K562 (cell line): ENCODE measurements around the gene GPR4. TPM values are rescaled to one million over a fixed set of nuclear protein-coding genes. Genes with fewer than 3 reads are reported as not detected.
A peak's percentile ranks its signal among the peaks of the same experiment; 100 is the strongest.

ENCODE experiments used
- CCNT2 ChIP-seq: IDR thresholded peaks from 2 replicates; pipeline ENCODE4 v1.6.1; 2011; ENCODE audit warnings: borderline replicate concordance, low read depth, mild to moderate bottlenecking, moderate library complexity, mixed read lengths, low read length; ENCODE audit not compliant: insufficient read length; ENCODE audit errors: extremely low read depth
- CHD7 ChIP-seq: fragments of 200-600 bp; sonication (generic); IDR thresholded peaks from one replicate; pipeline ENCODE4 v1.6.1; 2012; ENCODE audit warnings: mild to moderate bottlenecking, low read depth, low read length, inconsistent platforms
- CXXC5 ChIP-seq: fragments of 250-450 bp; sonication (Bioruptor Pico); IDR thresholded peaks from 2 replicates; pipeline ENCODE4 v1.8.0; 2022; ENCODE audit warnings: inconsistent platforms, mild to moderate bottlenecking, moderate library complexity
- FOXM1 ChIP-seq, 2 experiments: fragments of 450-650 bp in 1 of 2; sonication (generic) in 1 of 2; formaldehyde crosslinking in 1 of 2; IDR thresholded peaks; 2 replicates each; pipeline versions ENCODE4 v1.6.1 to v1.9.0; 2017 to 2022; ENCODE audit warnings: low read depth in 2 of 2, mild to moderate bottlenecking in 2 of 2, missing genetic modification reagents in 1 of 2, moderate library complexity in 1 of 2
- HDAC3 ChIP-seq: fragments of 450-650 bp; IDR thresholded peaks from 2 replicates; pipeline ENCODE4 v1.6.1; 2018; ENCODE audit warnings: borderline replicate concordance, mild to moderate bottlenecking, moderate library complexity; ENCODE audit not compliant: partially characterized antibody
- JUNB ChIP-seq: fragments of 450-650 bp; formaldehyde crosslinking; conservative IDR thresholded peaks from 2 replicates; pipeline ENCODE4 v1.4.0; 2020; ENCODE audit warnings: mild to moderate bottlenecking
- KAT8 ChIP-seq: fragments of 450-650 bp; IDR thresholded peaks from 2 replicates; pipeline ENCODE4 v1.6.1; 2016; ENCODE audit warnings: low read depth, mild to moderate bottlenecking
- MAZ ChIP-seq, 2 experiments: fragments of 450-650 bp in 1 of 2; sonication (generic) in 1 of 2; formaldehyde crosslinking; IDR thresholded peaks in 1 of 2; conservative IDR thresholded peaks in 1 of 2; 2 replicates each; pipeline versions ENCODE4 v1.4.0 to v1.5.0; 2020; ENCODE audit warnings: mild to moderate bottlenecking in 1 of 2, missing genetic modification reagents in 1 of 2
- NR3C1 ChIP-seq: sonication (generic); formaldehyde crosslinking; IDR thresholded peaks from 2 replicates; pipeline ENCODE4 v1.8.1; 2022; ENCODE audit warnings: missing genetic modification reagents
- RFX1 ChIP-seq: fragments of 450-650 bp; IDR thresholded peaks from 2 replicates; pipeline ENCODE4 v1.6.1; 2016; ENCODE audit warnings: mild to moderate bottlenecking, moderate library complexity
- SRSF7 ChIP-seq: fragments of 200-400 bp; formaldehyde crosslinking; optimal IDR thresholded peaks from 2 replicates; pipeline ENCODE3; 2017; ENCODE audit warnings: mild to moderate bottlenecking, low read depth, low read length
- TCF7 ChIP-seq: sonication (generic); IDR thresholded peaks from 2 replicates; pipeline ENCODE4 v1.6.1; 2016; ENCODE audit warnings: antibody characterized with exemption, borderline replicate concordance
- ZBTB9 ChIP-seq: fragments of 450-650 bp; formaldehyde crosslinking; IDR thresholded peaks from 2 replicates; pipeline ENCODE4 v1.4.0; 2020; ENCODE audit warnings: mild to moderate bottlenecking, moderate library complexity
- ZNF444 ChIP-seq: fragments of 250-450 bp; sonication (Bioruptor Pico); IDR thresholded peaks from 2 replicates; pipeline ENCODE4 v1.4.0; 2020; ENCODE audit warnings: mild to moderate bottlenecking, moderate library complexity
- polyA plus RNA-seq, 8 experiments: library from polyadenylated mRNA; depleted of rRNA in 4 of 8; stranded (reverse) in 5 of 8; unstranded in 3 of 8; fragments of >200 nt; fragmentation: Nextera tagmentation in 2 of 8; fragmentation: Illumina TruSeq in 1 of 8; extraction: Ambion mirVana in 2 of 8; extraction: Trizol in 1 of 8; gene quantifications; 2 replicates each; pipeline versions ENCODE4 v1.2.1 to v1.2.3, GENCODE V29; 2011 to 2014; ENCODE audit warnings: inconsistent platforms in 1 of 8, missing spikeins in 1 of 8
- total RNA-seq, 7 experiments: library from RNA; depleted of rRNA in 6 of 7; stranded (reverse); fragments of >200 nt in 6 of 7; fragmentation: Illumina TruSeq in 2 of 7; extraction: Trizol in 2 of 7; gene quantifications; 2 replicates each; pipeline versions ENCODE4 v1.2.1 to v1.2.3, GENCODE V29; 2011 to 2021; ENCODE audit warnings: low replicate concordance in 1 of 7

GPR4 gene
- total and polyA plus RNA-seq, 9 of the 15 experiments (the other 6 are each of a cell fraction or from before 2014, with no cell fraction given), result 0.03 to 0.09 (median 0.04) TPM; not detected in 5

GRCh38 chr19:45584332-45585157 is 17.5 kb downstream of the GPR4 start, which contains the start of gene OPA3 (continued):
- TF ChIP-seq KAT8 (no peak), CCNT2 (peak; percentile 27), RFX1 (peak; percentile 77), ZNF444 (no peak), JUNB (CRISPR knock-in tag) (no peak), MAZ (CRISPR knock-in tag; conservative IDR thresholded peaks at IDR 0.05 in 1 of 2, IDR thresholded peaks at IDR 0.05 in 1 of 2) (peak; percentile 90 to 98), SRSF7 (no peak), NR3C1 (CRISPR knock-in tag) (no peak), TCF7 (no peak; the same call in 1 of the 2 replicates), ZBTB9 (CRISPR knock-in tag) (no peak), HDAC3 (no peak), CXXC5 (CRISPR knock-in tag) (peak; percentile 97), CHD7 (no peak), FOXM1 (IDR thresholded peaks at IDR 0.05; ENCODE audit: low read depth) (no peak; the same call in 1 of the 2 replicates), FOXM1 (CRISPR knock-in tag; IDR thresholded peaks at IDR 0.05; ENCODE audit: low read depth) (0 out of 2 replicates have a peak, but pooled peaks have one; percentile 13)
